ENCODE results near the gene SLC2A11.
"Not testable (repeated sequence)": the region's sequence is repeated elsewhere in the genome, so short reads cannot be mapped to it uniquely, and the experiment has no call there.

Gene SLC2A11

GRCh38 chr22:23862103-23862502 lies 4.4 kb downstream of the SLC2A11 start:
- peak; percentile 66 to 68 for DNase-seq (ENCODE audit: low read depth in 2 of 2)
- peak; percentile 82 for TF ChIP-seq CTCF (IDR thresholded peaks at IDR 0.05; ENCODE audit: low read depth, low read length)
- no peak overlapping the region for H3K4me3 ChIP-seq (replicated peaks in 1 of 2; ENCODE audit: low read depth in 2 of 2, low read length in 2 of 2)

- not testable (repeated sequence) for H3K4me3 ChIP-seq (replicated peaks in 1 of 2; ENCODE audit: low read depth in 2 of 2, low read length in 2 of 2); DNase-seq (ENCODE audit: low read depth in 2 of 2)
Observed at GRCh38 chr22:23864499-23865154, 7.0 kb downstream of the SLC2A11 start.

GRCh38 chr22:23868580-23868979 lies 10.9 kb downstream of the SLC2A11 start:
- no peak for DNase-seq (ENCODE audit: low read depth in 2 of 2)
- no peak overlapping the region for H3K4me3 ChIP-seq (replicated peaks in 1 of 2; ENCODE audit: low read depth in 2 of 2, low read length in 2 of 2)
- no peak for TF ChIP-seq CTCF (IDR thresholded peaks at IDR 0.05; ENCODE audit: low read depth, low read length)

- TF ChIP-seq CTCF (IDR thresholded peaks at IDR 0.05; ENCODE audit: low read depth, low read length) = no peak
- no peak overlapping the region for H3K4me3 ChIP-seq (replicated peaks in 1 of 2; ENCODE audit: low read depth in 2 of 2, low read length in 2 of 2)
- peak in 1 of 2 donors; percentile 8 for DNase-seq (ENCODE audit: low read depth in 2 of 2)
Observed at GRCh38 chr22:23874871-23875270, 17.2 kb downstream of the SLC2A11 start.

GRCh38 chr22:23875801-23876200 lies 18.1 kb downstream of the SLC2A11 start:
- DNase-seq (ENCODE audit: low read depth in 2 of 2) = no peak
- H3K4me3 ChIP-seq (replicated peaks in 1 of 2; ENCODE audit: low read depth in 2 of 2, low read length in 2 of 2) = no peak overlapping the region
- TF ChIP-seq CTCF (IDR thresholded peaks at IDR 0.05; ENCODE audit: low read depth, low read length) = no peak

- DNase-seq (ENCODE audit: low read depth in 2 of 2) = no peak
- no peak for TF ChIP-seq CTCF (IDR thresholded peaks at IDR 0.05; ENCODE audit: low read depth, low read length)
- no peak overlapping the region for H3K4me3 ChIP-seq (replicated peaks in 1 of 2; ENCODE audit: low read depth in 2 of 2, low read length in 2 of 2)
Observed at GRCh38 chr22:23877566-23877965, 19.9 kb downstream of the SLC2A11 start.

- no peak overlapping the region for H3K4me3 ChIP-seq (replicated peaks in 1 of 2; ENCODE audit: low read depth in 2 of 2, low read length in 2 of 2)
- DNase-seq (ENCODE audit: low read depth in 2 of 2) = no peak
- TF ChIP-seq CTCF (IDR thresholded peaks at IDR 0.05; ENCODE audit: low read depth, low read length) = no peak
Observed at GRCh38 chr22:23878219-23878618, 20.5 kb downstream of the SLC2A11 start.
